ENCODE data around the gene ARHGEF6.

DNA sequence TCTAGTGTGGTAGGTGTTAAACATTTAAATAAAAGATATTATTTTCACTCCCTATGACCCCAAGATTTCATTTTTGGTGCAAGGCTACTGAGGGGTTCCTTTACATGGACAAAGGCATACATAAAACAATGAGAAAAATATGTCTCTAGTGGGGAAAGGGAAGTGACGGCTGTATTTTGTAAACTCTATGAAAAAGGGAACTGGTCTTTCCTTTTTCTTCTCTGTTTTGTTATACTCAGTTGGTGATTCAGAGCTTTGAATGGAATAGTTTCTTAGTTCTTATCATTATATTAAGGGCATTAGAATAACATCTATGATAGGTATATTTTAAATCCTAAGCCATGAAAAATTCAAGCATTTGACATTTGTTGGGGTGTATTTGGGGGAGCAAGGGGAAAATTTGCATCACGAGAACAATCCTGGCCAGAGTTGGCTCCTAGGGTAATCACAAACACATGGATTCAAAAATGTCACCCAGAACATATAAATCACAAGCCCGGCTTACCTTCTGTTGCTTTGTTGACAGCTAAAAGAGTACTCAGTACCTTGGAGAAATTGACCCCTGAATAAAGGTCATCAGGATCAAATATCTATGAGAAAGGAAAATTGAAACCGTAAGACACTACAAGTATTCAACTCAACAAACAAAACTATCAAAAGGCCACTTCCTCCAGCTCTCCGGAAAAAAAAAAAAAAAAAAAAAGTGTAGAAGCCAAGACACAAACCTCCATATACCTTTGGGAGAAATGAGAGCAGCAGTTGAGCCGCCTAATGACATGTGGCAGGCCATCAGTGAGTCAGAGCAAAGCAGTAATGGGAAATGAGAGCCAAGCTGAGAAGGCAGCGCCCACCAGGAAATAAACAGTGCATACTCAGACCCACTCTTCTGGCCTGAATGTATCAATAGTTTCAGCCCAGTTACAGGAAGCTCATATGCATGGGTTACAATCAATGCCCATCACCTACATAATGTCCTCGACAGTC is 33.4 kb downstream of the ARHGEF6 start:
- TF ChIP-seq, protein P1, sequence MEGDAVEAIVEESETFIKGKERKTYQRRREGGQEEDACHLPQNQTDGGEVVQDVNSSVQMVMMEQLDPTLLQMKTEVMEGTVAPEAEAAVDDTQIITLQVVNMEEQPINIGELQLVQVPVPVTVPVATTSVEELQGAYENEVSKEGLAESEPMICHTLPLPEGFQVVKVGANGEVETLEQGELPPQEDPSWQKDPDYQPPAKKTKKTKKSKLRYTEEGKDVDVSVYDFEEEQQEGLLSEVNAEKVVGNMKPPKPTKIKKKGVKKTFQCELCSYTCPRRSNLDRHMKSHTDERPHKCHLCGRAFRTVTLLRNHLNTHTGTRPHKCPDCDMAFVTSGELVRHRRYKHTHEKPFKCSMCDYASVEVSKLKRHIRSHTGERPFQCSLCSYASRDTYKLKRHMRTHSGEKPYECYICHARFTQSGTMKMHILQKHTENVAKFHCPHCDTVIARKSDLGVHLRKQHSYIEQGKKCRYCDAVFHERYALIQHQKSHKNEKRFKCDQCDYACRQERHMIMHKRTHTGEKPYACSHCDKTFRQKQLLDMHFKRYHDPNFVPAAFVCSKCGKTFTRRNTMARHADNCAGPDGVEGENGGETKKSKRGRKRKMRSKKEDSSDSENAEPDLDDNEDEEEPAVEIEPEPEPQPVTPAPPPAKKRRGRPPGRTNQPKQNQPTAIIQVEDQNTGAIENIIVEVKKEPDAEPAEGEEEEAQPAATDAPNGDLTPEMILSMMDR (conservative IDR thresholded peaks at IDR 0.05 in 1 of 2, IDR thresholded peaks at IDR 0.05 in 1 of 2; ENCODE audit: extremely low read depth in 1 of 2, insufficient read depth in 1 of 2, low read depth in 1 of 2, low read length in 2 of 2), result no peak
- no peak for TF ChIP-seq EZH2 (IDR thresholded peaks at IDR 0.05; ENCODE audit: borderline replicate concordance, low read length)

All from mammary epithelial cell (primary cell).